ENCODE data around the gene USP24.

- TF ChIP-seq POLR2AphosphoS5 (IDR thresholded peaks at IDR 0.05; ENCODE audit: insufficient read depth in 1 of 2, low read depth in 1 of 2) (no peak), POLR2A (IDR thresholded peaks at IDR 0.05) (no peak)
Observed at GRCh38 chr1:55051169-55051568, 164.0 kb downstream of the USP24 start.
